H1 (cell line): Measurements from ENCODE around the gene NARS2. TPM values are rescaled to one million over a fixed set of nuclear protein-coding genes. Genes with fewer than 3 reads are reported as not detected.

ENCODE experiments used
- NRF1 ChIP-seq: IDR thresholded peaks from 2 replicates; pipeline ENCODE4 v1.6.1; 2011; ENCODE audit warnings: mild to moderate bottlenecking, low read depth, low read length, improper control_type of control experiment
- RAD21 ChIP-seq, 2 experiments: IDR thresholded peaks in 1 of 2; conservative IDR thresholded peaks in 1 of 2; 2 replicates each; pipeline ENCODE4 v1.6.1; 2011; ENCODE audit warnings: low read depth in 2 of 2, low read length in 2 of 2, improper control_type of control experiment in 1 of 2, inconsistent platforms in 1 of 2, mild to moderate bottlenecking in 1 of 2, moderate library complexity in 1 of 2
- SIN3A ChIP-seq, 2 experiments: IDR thresholded peaks in 1 of 2; conservative IDR thresholded peaks in 1 of 2; 2 replicates each; pipeline ENCODE4 v1.6.1; 2011 to 2012; ENCODE audit warnings: low read length in 2 of 2, improper control_type of control experiment in 1 of 2, low read depth in 1 of 2, mild to moderate bottlenecking in 1 of 2
- SUZ12 ChIP-seq: fragments of 200-600 bp; sonication (generic); IDR thresholded peaks from 2 replicates; pipeline ENCODE4 v1.6.1; 2012; ENCODE audit warnings: mild to moderate bottlenecking, inconsistent platforms, low read length, moderate library complexity, mixed read lengths
- TCF12 ChIP-seq: IDR thresholded peaks from 2 replicates; pipeline ENCODE4 v1.6.1; 2011; ENCODE audit warnings: low read depth, mild to moderate bottlenecking, low read length
- ZNF274 ChIP-seq: IDR thresholded peaks from 2 replicates; pipeline ENCODE4 v1.7.0; 2012; ENCODE audit warnings: low read length, borderline replicate concordance; ENCODE audit errors: extremely low read depth
- polyA plus RNA-seq, 7 experiments: library from polyadenylated mRNA; depleted of rRNA in 3 of 7; stranded (reverse) in 5 of 7; unstranded in 2 of 7; fragments of >200 nt in 5 of 7; fragments of 200-250 nt in 2 of 7; gene quantifications; 1 replicate in 5 of 7; 2 replicates in 1 of 7; 4 replicates in 1 of 7; pipeline versions ENCODE4 v1.2.1 to v1.2.3, GENCODE V29; 2011 to 2013; ENCODE audit warnings: missing spikeins in 2 of 7, mixed read lengths in 2 of 7
- total RNA-seq: library from RNA; stranded (reverse); fragmentation: NEBNext Ultra II Directional; extraction: Animal tissue kit (Norgen Biotek cat#: 25700); gene quantifications from 2 replicates; pipeline ENCODE4 v1.2.1, GENCODE V29; 2021
- TF ChIP-seq, protein P1 (sequence below): IDR thresholded peaks from 2 replicates; pipeline ENCODE4 v1.6.1; 2012; ENCODE audit warnings: inconsistent platforms

Gene NARS2
- total and polyA plus RNA-seq, 2 of the 8 experiments (the other 6 are each of a cell fraction or from before 2014, with no cell fraction given) = 26.2 to 51.6 TPM

DNA sequence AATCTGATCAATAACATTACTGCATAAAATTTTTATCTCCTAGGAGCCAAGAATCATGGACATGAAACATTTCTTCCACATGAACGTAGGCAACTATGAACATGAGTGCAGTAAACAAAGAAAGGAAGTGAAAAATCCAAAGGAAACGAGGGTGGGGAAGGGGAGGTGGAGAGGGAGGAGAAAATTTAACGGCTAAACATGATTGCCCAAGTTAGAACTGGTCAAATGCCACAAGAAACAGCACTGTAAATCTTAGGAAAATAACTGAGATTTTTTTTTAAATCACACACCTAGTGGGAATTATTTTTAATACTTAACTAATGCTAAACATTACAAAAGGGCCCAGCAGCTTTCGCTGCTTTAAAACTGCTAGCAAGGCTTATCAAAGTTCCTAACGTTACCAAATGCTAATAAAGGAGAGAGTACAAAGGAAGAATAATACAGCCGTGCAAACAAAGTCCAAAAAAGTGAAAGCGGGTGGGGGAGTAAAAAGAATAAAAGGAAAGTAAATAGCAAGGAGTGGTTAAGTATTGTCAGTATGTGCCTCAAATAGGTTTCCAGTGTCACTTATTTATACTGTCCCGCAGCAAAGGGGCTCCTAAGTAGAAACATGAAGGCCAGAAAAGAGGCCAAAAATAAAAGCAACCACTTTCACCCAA, 13.7 kb downstream of the NARS2 start (continued):
- TF ChIP-seq NRF1 (no peak), SIN3A (conservative IDR thresholded peaks at IDR 0.05 in 1 of 2, IDR thresholded peaks at IDR 0.05 in 1 of 2; ENCODE audit: low read depth in 1 of 2, low read length in 2 of 2) (no peak), ZNF274 (no peak), RAD21 (IDR thresholded peaks at IDR 0.05 in 1 of 2, conservative IDR thresholded peaks at IDR 0.05 in 1 of 2; ENCODE audit: low read depth in 2 of 2, low read length in 2 of 2) (no peak), TCF12 (no peak), SUZ12 (no peak)
- TF ChIP-seq, protein P1, sequence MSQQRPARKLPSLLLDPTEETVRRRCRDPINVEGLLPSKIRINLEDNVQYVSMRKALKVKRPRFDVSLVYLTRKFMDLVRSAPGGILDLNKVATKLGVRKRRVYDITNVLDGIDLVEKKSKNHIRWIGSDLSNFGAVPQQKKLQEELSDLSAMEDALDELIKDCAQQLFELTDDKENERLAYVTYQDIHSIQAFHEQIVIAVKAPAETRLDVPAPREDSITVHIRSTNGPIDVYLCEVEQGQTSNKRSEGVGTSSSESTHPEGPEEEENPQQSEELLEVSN = no peak
